G401.6 (cell line): ENCODE results near the gene APAF1.

ENCODE experiments used
- FAIRE-seq: peaks from 2 replicates; lab custom pipeline; 2012; peaks lifted over from hg19 to GRCh38; lab: Jason Lieb, UNC

Gene APAF1

GRCh38 chr12:98660521-98660920 is 15.4 kb downstream of the APAF1 start:
- FAIRE-seq: no peak

GRCh38 chr12:98669751-98670150 is 24.7 kb downstream of the APAF1 start:
- no peak for FAIRE-seq

- FAIRE-seq: no peak
Measured at GRCh38 chr12:98671459-98671858, 26.4 kb downstream of the APAF1 start.

GRCh38 chr12:98674841-98675240 is 29.8 kb downstream of the APAF1 start:
- FAIRE-seq: no peak

GRCh38 chr12:98678236-98678945 is 33.3 kb downstream of the APAF1 start:
- FAIRE-seq: no peak

- FAIRE-seq: no peak
Measured at GRCh38 chr12:98678946-98679610, 34.0 kb downstream of the APAF1 start.

- FAIRE-seq: no peak
Measured at GRCh38 chr12:98679611-98680005, 34.5 kb downstream of the APAF1 start.

- FAIRE-seq: no peak
Measured at GRCh38 chr12:98684199-98684598, 39.1 kb downstream of the APAF1 start.

- FAIRE-seq: no peak
Measured at GRCh38 chr12:98686603-98687002, 41.5 kb downstream of the APAF1 start.

GRCh38 chr12:98691351-98691750 is 46.3 kb downstream of the APAF1 start:
- no peak for FAIRE-seq

GRCh38 chr12:98696036-98696646 is 51.1 kb downstream of the APAF1 start:
- no peak for FAIRE-seq

GRCh38 chr12:98697209-98697608 is 52.1 kb downstream of the APAF1 start:
- no peak for FAIRE-seq

- peak; percentile 84 for FAIRE-seq
Measured at GRCh38 chr12:98698603-98699463, 53.7 kb downstream of the APAF1 start.

- no peak for FAIRE-seq
Measured at GRCh38 chr12:98699586-98699985, 54.5 kb downstream of the APAF1 start.

- no peak for FAIRE-seq
Measured at GRCh38 chr12:98701166-98701565, 56.1 kb downstream of the APAF1 start.

GRCh38 chr12:98709022-98709421 is 63.9 kb downstream of the APAF1 start:
- FAIRE-seq: no peak

- FAIRE-seq: no peak
Measured at GRCh38 chr12:98714426-98714825, 69.3 kb downstream of the APAF1 start.

GRCh38 chr12:98719515-98720504 is 74.7 kb downstream of the APAF1 start:
- no peak for FAIRE-seq

- FAIRE-seq: no peak
Measured at GRCh38 chr12:98721204-98721702, 76.2 kb downstream of the APAF1 start.

- no peak for FAIRE-seq
Measured at GRCh38 chr12:98724384-98725155, 79.5 kb downstream of the APAF1 start.
